ENCODE data around the gene ERAP2. TPM values are rescaled to one million over a fixed set of nuclear protein-coding genes. Genes with fewer than 3 reads are reported as not detected.
"Not testable (repeated sequence)": the region's sequence is repeated elsewhere in the genome, so short reads cannot be mapped to it uniquely, and the experiment has no call there.

The ERAP2 gene
- total and polyA plus RNA-seq, 12 donors: 0.92 to 29.7 (median 5.5) TPM

GRCh38 chr5:96927008-96927407 lies 50.7 kb downstream of the ERAP2 start:
- no peaks in the 10 kb centered on the region for H3K9me3 ChIP-seq
- peaks cover 0 to 31% (median 0%) of the 10 kb centered on the region in 9 donors for H3K4me1 ChIP-seq
- intact Hi-C loops (cut with DNase I): no loop called here
- DNase-seq (no peak), ATAC-seq (no peak)
- no peaks in the 10 kb centered on the region for H3K36me3 ChIP-seq
- TF ChIP-seq CTCF (IDR thresholded peaks at IDR 0.05): no peak
- H3K4me3 ChIP-seq: no peak overlapping the region
- H3K27me3 ChIP-seq: no peaks in the 10 kb centered on the region
- H3K27ac ChIP-seq: no peak overlapping the region

- DNase-seq (no peak), ATAC-seq (peak in 1 of 8 donors; percentile 11)
- intact Hi-C loops (cut with DNase I): no loop called here
- Histone ChIP-seq H3K9me3 (no peaks in the 10 kb centered on the region), H3K27ac (no peak overlapping the region), H3K4me1 (peaks cover 0 to 41% (median 16%) of the 10 kb centered on the region in 9 donors), H3K4me3 (no peak overlapping the region), H3K36me3 (no peaks in the 10 kb centered on the region), H3K27me3 (no peaks in the 10 kb centered on the region)
- 80 to 83% methylated on average over 7 of the region's 7 CpGs for WGBS, 2 donors
- no peak for TF ChIP-seq CTCF (IDR thresholded peaks at IDR 0.05)
Measured at GRCh38 chr5:96928931-96929708, 52.8 kb downstream of the ERAP2 start.

- ATAC-seq (no peak), DNase-seq (no peak)
- TF ChIP-seq CTCF (IDR thresholded peaks at IDR 0.05): no peak
- H3K36me3 ChIP-seq: no peaks in the 10 kb centered on the region
- H3K4me1 ChIP-seq: peaks cover 0 to 42% (median 18%) of the 10 kb centered on the region in 9 donors
- no peaks in the 10 kb centered on the region for H3K9me3 ChIP-seq
- 65 to 79% methylated on average over 3 of the region's 3 CpGs for WGBS, 2 donors
- no peak overlapping the region for H3K27ac ChIP-seq
- no peaks in the 10 kb centered on the region for H3K27me3 ChIP-seq
- H3K4me3 ChIP-seq: no peak overlapping the region
- intact Hi-C loops (cut with DNase I): loop anchor here in 4 of 10 donors (5.0 to 10.0 kb wide), 3 partner anchors 53 to 125 kb away; partner anchors contain the start of genes ERAP2 (in 3 of the 4) and ERAP1 (in 1 of the 4)
Measured at GRCh38 chr5:96930058-96930457, 53.8 kb downstream of the ERAP2 start.

GRCh38 chr5:96930589-96930988 lies 54.3 kb downstream of the ERAP2 start:
- 96% methylated on average over 3 of the region's 3 CpGs for WGBS, 2 donors
- intact Hi-C loops (cut with DNase I): loop anchor here in 4 of 10 donors (5.0 to 10.0 kb wide), 3 partner anchors 53 to 126 kb away; partner anchors contain the start of genes ERAP2 (in 3 of the 4) and ERAP1 (in 1 of the 4)
- no peaks in the 10 kb centered on the region for H3K36me3 ChIP-seq
- H3K27ac ChIP-seq: no peak overlapping the region
- no peaks in the 10 kb centered on the region for H3K9me3 ChIP-seq
- ATAC-seq (no peak), DNase-seq (no peak)
- no peaks in the 10 kb centered on the region for H3K27me3 ChIP-seq
- no peak overlapping the region for H3K4me3 ChIP-seq
- no peak for TF ChIP-seq CTCF (IDR thresholded peaks at IDR 0.05)
- peaks cover 0 to 42% (median 18%) of the 10 kb centered on the region in 9 donors for H3K4me1 ChIP-seq

- H3K27me3 ChIP-seq, H3K27ac ChIP-seq, H3K4me3 ChIP-seq, ATAC-seq, H3K9me3 ChIP-seq, H3K36me3 ChIP-seq, DNase-seq: not testable (repeated sequence)
- WGBS, 2 donors: 94 to 97% methylated on average over 2 of the region's 2 CpGs
- H3K4me1 ChIP-seq: peaks cover 0 to 42% (median 18%) of the 10 kb centered on the region in 9 donors
- intact Hi-C loops (cut with DNase I): loop anchor here in 4 of 10 donors (5.0 to 10.0 kb wide), 3 partner anchors 54 to 126 kb away; partner anchors contain the start of genes ERAP2 (in 3 of the 4) and ERAP1 (in 1 of the 4)
Measured at GRCh38 chr5:96931037-96931436, 54.7 kb downstream of the ERAP2 start.

Data from heart right ventricle (tissue), 16 donors.